Stomach (tissue), 9 donors: ENCODE data around the gene HMGCS2. TPM values are rescaled to one million over a fixed set of nuclear protein-coding genes. Genes with fewer than 3 reads are reported as not detected.

Experiments used
- DNase-seq, 2 donors: peaks; one replicate each; pipeline versions ENCODE4 v3.0.0 to v3.0.0-alpha.2; 2013 to 2019
- H3K27ac ChIP-seq, 5 donors: fragments of 200-600 bp in 4 of 5; sonication (generic) in 4 of 5; one replicate each; pipeline ENCODE4 v1.5.1; 2013 to 2019; ENCODE audit warnings: mild to moderate bottlenecking in 1 of 5, moderate library complexity in 1 of 5
- H3K27me3 ChIP-seq, 3 donors: fragments of 200-600 bp; sonication (generic); one replicate each; pipeline ENCODE4 v1.5.1; 2017 to 2019; ENCODE audit warnings: mixed run types in 1 of 3
- H3K36me3 ChIP-seq, 4 donors: fragments of 200-600 bp; sonication (generic); 1 replicate in 3 of 4; 2 replicates in 1 of 4; pipeline ENCODE4 v1.5.1; 2016 to 2019
- H3K4me1 ChIP-seq, 4 donors: fragments of 200-600 bp; sonication (generic); one replicate each; pipeline ENCODE4 v1.5.1; 2016 to 2019
- H3K4me3 ChIP-seq, 4 donors: fragments of 200-600 bp; sonication (generic) in 3 of 4; one replicate each; pipeline ENCODE4 v1.5.1; 2016 to 2019; ENCODE audit warnings: mild to moderate bottlenecking in 1 of 4
- H3K9me3 ChIP-seq, 4 donors: fragments of 200-600 bp; sonication (generic); one replicate each; pipeline ENCODE4 v1.5.1; 2016 to 2019
- CTCF ChIP-seq, 7 experiments: fragments of 450-650 bp in 4 of 7; fragments of 200-600 bp in 3 of 7; sonication (generic) in 3 of 7; IDR thresholded peaks; one replicate each; pipeline ENCODE4 v1.5.1; 2016 to 2019; ENCODE audit warnings: antibody characterized with exemption in 7 of 7, control low read depth in 2 of 7, mild to moderate bottlenecking in 1 of 7
- EP300 ChIP-seq: sonication (generic); formaldehyde crosslinking; IDR thresholded peaks from one replicate; pipeline ENCODE4 v1.6.1; 2017; ENCODE audit warnings: antibody characterized with exemption
- POLR2A ChIP-seq, 4 donors: fragments of 450-650 bp; IDR thresholded peaks; one replicate each; pipeline ENCODE4 v1.6.1; 2016; ENCODE audit warnings: antibody characterized with exemption in 4 of 4, control low read depth in 2 of 4, mild to moderate bottlenecking in 1 of 4, moderate library complexity in 1 of 4
- POLR2AphosphoS5 ChIP-seq, 3 donors: sonication (generic); formaldehyde crosslinking; IDR thresholded peaks; one replicate each; pipeline ENCODE4 v1.6.1; 2016; ENCODE audit warnings: antibody characterized with exemption in 3 of 3
- WGBS, 5 donors: extraction: QIAGEN DNeasy Blood & Tissue Kit in 3 of 5; methylation state at CpG; one replicate each; pipeline versions ENCODE4 v1.1.5 to v1.1.7; 2013 to 2018; 5-methylcytosine and 5-hydroxymethylcytosine counted together
- intact Hi-C: fragments of 100-400 bp; cut with DNase I; formaldehyde crosslinking; loops from one replicate; pipeline ENCODE4 v1.15.1; 2023; ENCODE audit warnings: low total_unique reads
- polyA plus RNA-seq, 3 donors: library from polyadenylated mRNA; stranded (reverse); fragments of 200-250 nt; gene quantifications; one replicate each; pipeline ENCODE4 v1.2.3, GENCODE V29; 2013
- total RNA-seq, 5 donors: library from RNA; depleted of rRNA; stranded (reverse); fragments of >200 nt; gene quantifications; one replicate each; pipeline versions ENCODE4 v1.1.0 to v1.2.3, GENCODE V29; 2014 to 2016
- donor health status: healthy with polysubstance abuse.
- donor health status: Bipolar disorder and iron deficiency.
- donor health status: healthy.

HMGCS2 gene
- total and polyA plus RNA-seq, 8 donors = 2.5 to 203 (median 57.6) TPM

GRCh38 chr1:119718972-119719371 is 49.7 kb downstream of the HMGCS2 start:
- Histone ChIP-seq H3K27me3 (no peaks in the 10 kb centered on the region), H3K36me3 (peaks cover 0 to 29% (median 26%) of the 10 kb centered on the region in 4 donors), H3K4me3 (no peak overlapping the region), H3K27ac (no peak overlapping the region), H3K4me1 (peaks cover 4 to 17% (median 9%) of the 10 kb centered on the region in 4 donors), H3K9me3 (no peaks in the 10 kb centered on the region)
- TF ChIP-seq POLR2A (IDR thresholded peaks at IDR 0.05) (no peak), CTCF (IDR thresholded peaks at IDR 0.05) (no peak), POLR2AphosphoS5 (IDR thresholded peaks at IDR 0.05) (no peak), EP300 (no peak)
- DNase-seq = peak in 1 of 2 donors; percentile 57
- intact Hi-C loops = no loop called here
- WGBS, 5 donors = 26 to 79% (median 65%) methylated on average over 3 of the region's 3 CpGs

GRCh38 chr1:119718409-119718808 is 50.3 kb downstream of the HMGCS2 start:
- H3K27me3 ChIP-seq = no peaks in the 10 kb centered on the region
- H3K36me3 ChIP-seq = peaks cover 0 to 24% (median 21%) of the 10 kb centered on the region in 4 donors
- intact Hi-C loops = no loop called here
- TF ChIP-seq CTCF (IDR thresholded peaks at IDR 0.05) = no peak
- H3K4me1 ChIP-seq = peaks cover 7 to 23% (median 14%) of the 10 kb centered on the region in 4 donors
- H3K4me3 ChIP-seq = no peak overlapping the region
- H3K9me3 ChIP-seq = no peaks in the 10 kb centered on the region
- no peak for DNase-seq
- H3K27ac ChIP-seq = no peak overlapping the region

GRCh38 chr1:119715542-119715941 is 53.2 kb downstream of the HMGCS2 start:
- peaks cover 15 to 42% (median 32%) of the 10 kb centered on the region in 4 donors for H3K4me1 ChIP-seq
- TF ChIP-seq CTCF (IDR thresholded peaks at IDR 0.05) (no peak), POLR2A (IDR thresholded peaks at IDR 0.05) (no peak), EP300 (no peak), POLR2AphosphoS5 (IDR thresholded peaks at IDR 0.05) (no peak)
- DNase-seq = peak in 1 of 2 donors; percentile 74
- no peak overlapping the region for H3K4me3 ChIP-seq
- intact Hi-C loops = no loop called here
- H3K9me3 ChIP-seq = no peaks in the 10 kb centered on the region
- no peaks in the 10 kb centered on the region for H3K36me3 ChIP-seq
- H3K27me3 ChIP-seq = peaks cover 0 to 16% (median 0%) of the 10 kb centered on the region in 3 donors
- WGBS, 5 donors = 54 to 70% (median 55%) methylated on average over 5 of the region's 5 CpGs
- no peak overlapping the region for H3K27ac ChIP-seq

- 75 to 86% (median 82%) methylated on average over 8 of the region's 8 CpGs for WGBS, 5 donors
- peak overlapping the region in 3 of 5 donors; percentile 78 to 87 (median 83) for H3K27ac ChIP-seq
- H3K4me1 ChIP-seq = peaks cover 15 to 42% (median 32%) of the 10 kb centered on the region in 4 donors
- peaks cover 0 to 16% (median 0%) of the 10 kb centered on the region in 3 donors for H3K27me3 ChIP-seq
- no peaks in the 10 kb centered on the region for H3K9me3 ChIP-seq
- no peak for DNase-seq
- H3K36me3 ChIP-seq = no peaks in the 10 kb centered on the region
- TF ChIP-seq EP300 = no peak
- TF ChIP-seq POLR2AphosphoS5 (IDR thresholded peaks at IDR 0.05) = no peak
- no peak for TF ChIP-seq POLR2A (IDR thresholded peaks at IDR 0.05)
- TF ChIP-seq CTCF (IDR thresholded peaks at IDR 0.05) = no peak
- no peak overlapping the region for H3K4me3 ChIP-seq
- intact Hi-C loops = no loop called here
These were observed 54.1 kb downstream of the HMGCS2 start for GRCh38 chr1:119714583-119714982.
